H7 (cell line): ENCODE data around the gene EME1. TPM values are rescaled to one million over a fixed set of nuclear protein-coding genes. Genes with fewer than 3 reads are reported as not detected.
"Not testable (repeated sequence)": the region's sequence is repeated elsewhere in the genome, so short reads cannot be mapped to it uniquely, and the experiment has no call there.

Experiments used
- DNase-seq: peaks from one replicate; pipeline ENCODE4 v3.0.0; 2012
- H3K27me3 ChIP-seq: 2 replicates; pipeline ENCODE4 v1.6.0; 2011; ENCODE audit warnings: mild to moderate bottlenecking, low read length; ENCODE audit not compliant: control insufficient read depth, insufficient read depth
- H3K36me3 ChIP-seq: replicated peaks from 2 replicates; pipeline ENCODE4 v1.5.1; 2011; ENCODE audit warnings: low read length; ENCODE audit not compliant: control insufficient read depth, insufficient read depth
- H3K4me3 ChIP-seq: 2 replicates; pipeline ENCODE4 v1.5.1; 2011; ENCODE audit warnings: low read depth, mild to moderate bottlenecking, control low read depth, low read length, moderate library complexity; ENCODE audit not compliant: insufficient read depth
- total RNA-seq: library from RNA; depleted of rRNA; stranded (reverse); fragments of >200 nt; shearing (Covaris generic); gene quantifications from 2 replicates; pipeline ENCODE4 v1.2.3, GENCODE V29; 2014; rRNA removed

EME1 gene
- 21.7 and 28.2 TPM in 2 replicates for total RNA-seq

- H3K27me3 ChIP-seq, result no peaks in the 10 kb centered on the region
- peaks cover 26% of the 10 kb centered on the region for H3K36me3 ChIP-seq
- H3K4me3 ChIP-seq, result peak within 1 kb of the TSS; percentile 75
- peak; percentile 93 for DNase-seq
These were observed at the start of gene EME1, which contains the start of gene MRPL27 for GRCh38 chr17:50372758-50373556. Gene EME1, plus strand, starts transcription at chr17:50373229. Its CDS starts 1,980 bp downstream, at chr17:50375209. Gene MRPL27, minus strand, starts transcription at chr17:50373184. Its CDS starts 14 bp downstream, at chr17:50373170.

- Histone ChIP-seq H3K27me3 (no peaks in the 10 kb centered on the region), H3K36me3 (no peaks in the 10 kb centered on the region), H3K4me3 (no peak overlapping the region)
- no peak for DNase-seq
These were observed 47.1 kb upstream of the EME1 start for GRCh38 chr17:50325906-50326305.

- Histone ChIP-seq H3K36me3 (no peaks in the 10 kb centered on the region), H3K27me3 (no peaks in the 10 kb centered on the region), H3K4me3 (no peak overlapping the region)
- no peak for DNase-seq
These were observed 46.1 kb upstream of the EME1 start for GRCh38 chr17:50326831-50327364.

- H3K4me3 ChIP-seq, result no peak overlapping the region
- H3K36me3 ChIP-seq, result no peaks in the 10 kb centered on the region
- DNase-seq, result no peak
- H3K27me3 ChIP-seq, result no peaks in the 10 kb centered on the region
These were observed 44.4 kb upstream of the EME1 start for GRCh38 chr17:50328363-50329325.

- Histone ChIP-seq H3K4me3 (no peak overlapping the region), H3K27me3 (no peaks in the 10 kb centered on the region), H3K36me3 (no peaks in the 10 kb centered on the region)
- DNase-seq, result no peak
These were observed 43.3 kb upstream of the EME1 start for GRCh38 chr17:50329716-50330115.

GRCh38 chr17:50330151-50330775, 42.8 kb upstream of the EME1 start:
- DNase-seq, result no peak
- Histone ChIP-seq H3K4me3 (no peak overlapping the region), H3K36me3 (no peaks in the 10 kb centered on the region), H3K27me3 (no peaks in the 10 kb centered on the region)

GRCh38 chr17:50331085-50331791, 41.8 kb upstream of the EME1 start:
- no peak for DNase-seq
- no peak overlapping the region for H3K4me3 ChIP-seq
- no peaks in the 10 kb centered on the region for H3K36me3 ChIP-seq
- H3K27me3 ChIP-seq, result no peaks in the 10 kb centered on the region

- Histone ChIP-seq H3K36me3 (no peaks in the 10 kb centered on the region), H3K27me3 (no peaks in the 10 kb centered on the region), H3K4me3 (no peak overlapping the region)
- no peak for DNase-seq
These were observed 40.8 kb upstream of the EME1 start for GRCh38 chr17:50332196-50332595.

- H3K36me3 ChIP-seq, H3K4me3 ChIP-seq, H3K27me3 ChIP-seq: not testable (repeated sequence)
- DNase-seq, result peak; percentile 56
These were observed 39.6 kb upstream of the EME1 start for GRCh38 chr17:50333291-50334057.

- H3K36me3 ChIP-seq, result no peaks in the 10 kb centered on the region
- H3K27me3 ChIP-seq, result no peaks in the 10 kb centered on the region
- DNase-seq, result no peak
- H3K4me3 ChIP-seq, result no peak overlapping the region
These were observed 35.1 kb upstream of the EME1 start for GRCh38 chr17:50337956-50338355.

- DNase-seq, result no peak
- Histone ChIP-seq H3K4me3 (no peak overlapping the region), H3K36me3 (no peaks in the 10 kb centered on the region), H3K27me3 (no peaks in the 10 kb centered on the region)
These were observed 34.4 kb upstream of the EME1 start for GRCh38 chr17:50338645-50339044.

- Histone ChIP-seq H3K27me3 (no peaks in the 10 kb centered on the region), H3K36me3 (no peaks in the 10 kb centered on the region), H3K4me3 (no peak overlapping the region)
- DNase-seq, result no peak
These were observed 33.6 kb upstream of the EME1 start for GRCh38 chr17:50339381-50339780.

- Histone ChIP-seq H3K27me3 (peaks cover 5% of the 10 kb centered on the region), H3K36me3 (no peaks in the 10 kb centered on the region), H3K4me3 (no peak overlapping the region)
- peak; percentile 43 for DNase-seq
These were observed 28.2 kb upstream of the EME1 start for GRCh38 chr17:50344731-50345365.
